ENCODE data around the gene PFAS. TPM values are rescaled to one million over a fixed set of nuclear protein-coding genes. Genes with fewer than 3 reads are reported as not detected.

The PFAS gene
- total and polyA plus RNA-seq, 2 experiments from 2014 or later, result 96.1 to 168 TPM

DNA sequence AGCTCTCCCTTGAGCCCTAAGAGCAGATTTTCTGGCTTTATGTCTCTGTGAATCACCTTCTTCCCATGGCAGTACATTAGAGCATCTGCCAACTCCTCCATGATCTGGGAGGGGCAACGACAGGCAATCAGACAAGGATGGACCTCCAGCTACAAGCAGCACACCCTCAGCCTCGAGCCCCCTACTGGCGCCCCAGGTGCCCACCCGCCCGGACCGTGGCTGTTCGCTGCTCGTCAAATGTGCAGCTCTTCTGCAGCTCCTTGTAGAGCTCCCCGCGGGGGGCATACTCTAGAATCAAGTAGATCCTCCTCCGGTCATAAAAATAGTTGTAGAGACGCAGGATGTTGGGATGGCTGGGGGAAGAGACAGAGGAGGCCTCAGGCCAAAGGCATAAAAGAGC is 42.6 kb upstream of the PFAS start:
- H3K27me3 Mint-ChIP-seq (ENCODE audit: insufficient read depth, low read depth, poor library complexity), result peaks cover 29% of the 10 kb centered on the region
- no peak for ATAC-seq
- H3K27me3 ChIP-seq (ENCODE audit: insufficient read depth), result no peaks in the 10 kb centered on the region
- TF ChIP-seq, protein P1, sequence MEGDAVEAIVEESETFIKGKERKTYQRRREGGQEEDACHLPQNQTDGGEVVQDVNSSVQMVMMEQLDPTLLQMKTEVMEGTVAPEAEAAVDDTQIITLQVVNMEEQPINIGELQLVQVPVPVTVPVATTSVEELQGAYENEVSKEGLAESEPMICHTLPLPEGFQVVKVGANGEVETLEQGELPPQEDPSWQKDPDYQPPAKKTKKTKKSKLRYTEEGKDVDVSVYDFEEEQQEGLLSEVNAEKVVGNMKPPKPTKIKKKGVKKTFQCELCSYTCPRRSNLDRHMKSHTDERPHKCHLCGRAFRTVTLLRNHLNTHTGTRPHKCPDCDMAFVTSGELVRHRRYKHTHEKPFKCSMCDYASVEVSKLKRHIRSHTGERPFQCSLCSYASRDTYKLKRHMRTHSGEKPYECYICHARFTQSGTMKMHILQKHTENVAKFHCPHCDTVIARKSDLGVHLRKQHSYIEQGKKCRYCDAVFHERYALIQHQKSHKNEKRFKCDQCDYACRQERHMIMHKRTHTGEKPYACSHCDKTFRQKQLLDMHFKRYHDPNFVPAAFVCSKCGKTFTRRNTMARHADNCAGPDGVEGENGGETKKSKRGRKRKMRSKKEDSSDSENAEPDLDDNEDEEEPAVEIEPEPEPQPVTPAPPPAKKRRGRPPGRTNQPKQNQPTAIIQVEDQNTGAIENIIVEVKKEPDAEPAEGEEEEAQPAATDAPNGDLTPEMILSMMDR (conservative IDR thresholded peaks at IDR 0.05; ENCODE audit: low read depth in 2 of 2), result no peak
- TF ChIP-seq NANOG (IDR thresholded peaks at IDR 0.05; ENCODE audit: borderline replicate concordance) (no peak), POLR2AphosphoS5 (IDR thresholded peaks at IDR 0.05; ENCODE audit: low read depth) (no peak), STAT1 (IDR thresholded peaks at IDR 0.05; ENCODE audit: unreplicated experiment) (no peak), JUNB (IDR thresholded peaks at IDR 0.05; ENCODE audit: unreplicated experiment) (no peak), ZNF331 (CRISPR knock-in tag; IDR thresholded peaks at IDR 0.05; ENCODE audit: low read depth) (no peak), CREB1 (CRISPR knock-in tag; IDR thresholded peaks at IDR 0.05; ENCODE audit: low read depth) (no peak), ZNF114 (CRISPR knock-in tag; IDR thresholded peaks at IDR 0.05) (no peak), EZH2phosphoT487 (IDR thresholded peaks at IDR 0.05; ENCODE audit: unreplicated experiment) (no peak), EZH2 (IDR thresholded peaks at IDR 0.05; ENCODE audit: low read depth, unreplicated experiment) (no peak)
- TF ChIP-seq, protein P2, sequence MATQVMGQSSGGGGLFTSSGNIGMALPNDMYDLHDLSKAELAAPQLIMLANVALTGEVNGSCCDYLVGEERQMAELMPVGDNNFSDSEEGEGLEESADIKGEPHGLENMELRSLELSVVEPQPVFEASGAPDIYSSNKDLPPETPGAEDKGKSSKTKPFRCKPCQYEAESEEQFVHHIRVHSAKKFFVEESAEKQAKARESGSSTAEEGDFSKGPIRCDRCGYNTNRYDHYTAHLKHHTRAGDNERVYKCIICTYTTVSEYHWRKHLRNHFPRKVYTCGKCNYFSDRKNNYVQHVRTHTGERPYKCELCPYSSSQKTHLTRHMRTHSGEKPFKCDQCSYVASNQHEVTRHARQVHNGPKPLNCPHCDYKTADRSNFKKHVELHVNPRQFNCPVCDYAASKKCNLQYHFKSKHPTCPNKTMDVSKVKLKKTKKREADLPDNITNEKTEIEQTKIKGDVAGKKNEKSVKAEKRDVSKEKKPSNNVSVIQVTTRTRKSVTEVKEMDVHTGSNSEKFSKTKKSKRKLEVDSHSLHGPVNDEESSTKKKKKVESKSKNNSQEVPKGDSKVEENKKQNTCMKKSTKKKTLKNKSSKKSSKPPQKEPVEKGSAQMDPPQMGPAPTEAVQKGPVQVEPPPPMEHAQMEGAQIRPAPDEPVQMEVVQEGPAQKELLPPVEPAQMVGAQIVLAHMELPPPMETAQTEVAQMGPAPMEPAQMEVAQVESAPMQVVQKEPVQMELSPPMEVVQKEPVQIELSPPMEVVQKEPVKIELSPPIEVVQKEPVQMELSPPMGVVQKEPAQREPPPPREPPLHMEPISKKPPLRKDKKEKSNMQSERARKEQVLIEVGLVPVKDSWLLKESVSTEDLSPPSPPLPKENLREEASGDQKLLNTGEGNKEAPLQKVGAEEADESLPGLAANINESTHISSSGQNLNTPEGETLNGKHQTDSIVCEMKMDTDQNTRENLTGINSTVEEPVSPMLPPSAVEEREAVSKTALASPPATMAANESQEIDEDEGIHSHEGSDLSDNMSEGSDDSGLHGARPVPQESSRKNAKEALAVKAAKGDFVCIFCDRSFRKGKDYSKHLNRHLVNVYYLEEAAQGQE (IDR thresholded peaks at IDR 0.05; ENCODE audit: unreplicated experiment), result no peak
- TF ChIP-seq, protein P3, sequence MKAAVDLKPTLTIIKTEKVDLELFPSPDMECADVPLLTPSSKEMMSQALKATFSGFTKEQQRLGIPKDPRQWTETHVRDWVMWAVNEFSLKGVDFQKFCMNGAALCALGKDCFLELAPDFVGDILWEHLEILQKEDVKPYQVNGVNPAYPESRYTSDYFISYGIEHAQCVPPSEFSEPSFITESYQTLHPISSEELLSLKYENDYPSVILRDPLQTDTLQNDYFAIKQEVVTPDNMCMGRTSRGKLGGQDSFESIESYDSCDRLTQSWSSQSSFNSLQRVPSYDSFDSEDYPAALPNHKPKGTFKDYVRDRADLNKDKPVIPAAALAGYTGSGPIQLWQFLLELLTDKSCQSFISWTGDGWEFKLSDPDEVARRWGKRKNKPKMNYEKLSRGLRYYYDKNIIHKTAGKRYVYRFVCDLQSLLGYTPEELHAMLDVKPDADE (IDR thresholded peaks at IDR 0.05), result no peak
- TF ChIP-seq, protein P4, sequence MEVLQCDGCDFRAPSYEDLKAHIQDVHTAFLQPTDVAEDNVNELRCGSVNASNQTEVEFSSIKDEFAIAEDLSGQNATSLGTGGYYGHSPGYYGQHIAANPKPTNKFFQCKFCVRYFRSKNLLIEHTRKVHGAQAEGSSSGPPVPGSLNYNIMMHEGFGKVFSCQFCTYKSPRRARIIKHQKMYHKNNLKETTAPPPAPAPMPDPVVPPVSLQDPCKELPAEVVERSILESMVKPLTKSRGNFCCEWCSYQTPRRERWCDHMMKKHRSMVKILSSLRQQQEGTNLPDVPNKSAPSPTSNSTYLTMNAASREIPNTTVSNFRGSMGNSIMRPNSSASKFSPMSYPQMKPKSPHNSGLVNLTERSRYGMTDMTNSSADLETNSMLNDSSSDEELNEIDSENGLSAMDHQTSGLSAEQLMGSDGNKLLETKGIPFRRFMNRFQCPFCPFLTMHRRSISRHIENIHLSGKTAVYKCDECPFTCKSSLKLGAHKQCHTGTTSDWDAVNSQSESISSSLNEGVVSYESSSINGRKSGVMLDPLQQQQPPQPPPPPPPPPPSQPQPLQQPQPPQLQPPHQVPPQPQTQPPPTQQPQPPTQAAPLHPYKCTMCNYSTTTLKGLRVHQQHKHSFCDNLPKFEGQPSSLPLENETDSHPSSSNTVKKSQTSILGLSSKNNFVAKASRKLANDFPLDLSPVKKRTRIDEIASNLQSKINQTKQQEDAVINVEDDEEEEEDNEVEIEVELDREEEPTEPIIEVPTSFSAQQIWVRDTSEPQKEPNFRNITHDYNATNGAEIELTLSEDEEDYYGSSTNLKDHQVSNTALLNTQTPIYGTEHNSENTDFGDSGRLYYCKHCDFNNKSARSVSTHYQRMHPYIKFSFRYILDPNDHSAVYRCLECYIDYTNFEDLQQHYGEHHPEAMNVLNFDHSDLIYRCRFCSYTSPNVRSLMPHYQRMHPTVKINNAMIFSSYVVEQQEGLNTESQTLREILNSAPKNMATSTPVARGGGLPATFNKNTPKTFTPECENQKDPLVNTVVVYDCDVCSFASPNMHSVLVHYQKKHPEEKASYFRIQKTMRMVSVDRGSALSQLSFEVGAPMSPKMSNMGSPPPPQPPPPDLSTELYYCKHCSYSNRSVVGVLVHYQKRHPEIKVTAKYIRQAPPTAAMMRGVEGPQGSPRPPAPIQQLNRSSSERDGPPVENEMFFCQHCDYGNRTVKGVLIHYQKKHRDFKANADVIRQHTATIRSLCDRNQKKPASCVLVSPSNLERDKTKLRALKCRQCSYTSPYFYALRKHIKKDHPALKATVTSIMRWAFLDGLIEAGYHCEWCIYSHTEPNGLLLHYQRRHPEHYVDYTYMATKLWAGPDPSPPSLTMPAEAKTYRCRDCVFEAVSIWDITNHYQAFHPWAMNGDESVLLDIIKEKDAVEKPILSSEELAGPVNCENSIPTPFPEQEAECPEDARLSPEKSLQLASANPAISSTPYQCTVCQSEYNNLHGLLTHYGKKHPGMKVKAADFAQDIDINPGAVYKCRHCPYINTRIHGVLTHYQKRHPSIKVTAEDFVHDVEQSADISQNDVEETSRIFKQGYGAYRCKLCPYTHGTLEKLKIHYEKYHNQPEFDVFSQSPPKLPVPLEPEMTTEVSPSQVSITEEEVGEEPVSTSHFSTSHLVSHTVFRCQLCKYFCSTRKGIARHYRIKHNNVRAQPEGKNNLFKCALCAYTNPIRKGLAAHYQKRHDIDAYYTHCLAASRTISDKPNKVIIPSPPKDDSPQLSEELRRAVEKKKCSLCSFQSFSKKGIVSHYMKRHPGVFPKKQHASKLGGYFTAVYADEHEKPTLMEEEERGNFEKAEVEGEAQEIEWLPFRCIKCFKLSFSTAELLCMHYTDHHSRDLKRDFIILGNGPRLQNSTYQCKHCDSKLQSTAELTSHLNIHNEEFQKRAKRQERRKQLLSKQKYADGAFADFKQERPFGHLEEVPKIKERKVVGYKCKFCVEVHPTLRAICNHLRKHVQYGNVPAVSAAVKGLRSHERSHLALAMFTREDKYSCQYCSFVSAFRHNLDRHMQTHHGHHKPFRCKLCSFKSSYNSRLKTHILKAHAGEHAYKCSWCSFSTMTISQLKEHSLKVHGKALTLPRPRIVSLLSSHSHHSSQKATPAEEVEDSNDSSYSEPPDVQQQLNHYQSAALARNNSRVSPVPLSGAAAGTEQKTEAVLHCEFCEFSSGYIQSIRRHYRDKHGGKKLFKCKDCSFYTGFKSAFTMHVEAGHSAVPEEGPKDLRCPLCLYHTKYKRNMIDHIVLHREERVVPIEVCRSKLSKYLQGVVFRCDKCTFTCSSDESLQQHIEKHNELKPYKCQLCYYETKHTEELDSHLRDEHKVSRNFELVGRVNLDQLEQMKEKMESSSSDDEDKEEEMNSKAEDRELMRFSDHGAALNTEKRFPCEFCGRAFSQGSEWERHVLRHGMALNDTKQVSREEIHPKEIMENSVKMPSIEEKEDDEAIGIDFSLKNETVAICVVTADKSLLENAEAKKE (CRISPR knock-in tag; IDR thresholded peaks at IDR 0.05), result no peak
- DNase-seq (ENCODE audit: low spot score), result no peak
- no peak overlapping the region; the same call in 2 of the 3 replicates for H3K4me3 Mint-ChIP-seq
- peaks cover 67% of the 10 kb centered on the region for H3K36me3 Mint-ChIP-seq (ENCODE audit: low read depth)
- H3K9me3 Mint-ChIP-seq, result no peaks in the 10 kb centered on the region; the same call in 1 of the 3 replicates
- H3K9me2 ChIP-seq (ENCODE audit: insufficient read depth), result no peaks in the 10 kb centered on the region
- H3K4me1 ChIP-seq (ENCODE audit: insufficient read depth), result peaks cover 12% of the 10 kb centered on the region
- no peak overlapping the region for H3K27ac ChIP-seq (ENCODE audit: low read depth)
- H3K4me2 ChIP-seq, result no peak overlapping the region
- H4K20me1 ChIP-seq (replicated peaks; ENCODE audit: insufficient read depth), result peaks cover 17% of the 10 kb centered on the region
- H3F3A ChIP-seq (replicated peaks; ENCODE audit: low read depth), result peaks cover 39% of the 10 kb centered on the region
- H2AFZ ChIP-seq, result no peak overlapping the region
- H3K27ac Mint-ChIP-seq, result 0 out of 2 replicates have a peak overlapping the region, but pooled peaks have one; percentile 31
- H3K4me3 ChIP-seq, result no peak overlapping the region
- H3K36me3 ChIP-seq (ENCODE audit: insufficient read depth), result peaks cover 36% of the 10 kb centered on the region
- H3K4me1 Mint-ChIP-seq, result peaks cover 12% of the 10 kb centered on the region
- peaks cover 30% of the 10 kb centered on the region for H3K79me2 ChIP-seq (replicated peaks; ENCODE audit: insufficient read depth)

Measured in GM23338 (cell line).